GM21515 (cell line): ENCODE results near the gene AFF2.

ENCODE experiments used
- ATAC-seq: cut with Tn5 transposase; IDR thresholded peaks from one replicate; pipeline ENCODE4 v1.9.1; 2021; ENCODE audit not compliant: unreplicated experiment

The AFF2 gene

GRCh38 chrX:148580016-148580415 is 79.6 kb downstream of the AFF2 start:
- no peak for ATAC-seq

- ATAC-seq = no peak
Measured at GRCh38 chrX:148582353-148582752, 81.9 kb downstream of the AFF2 start.

DNA sequence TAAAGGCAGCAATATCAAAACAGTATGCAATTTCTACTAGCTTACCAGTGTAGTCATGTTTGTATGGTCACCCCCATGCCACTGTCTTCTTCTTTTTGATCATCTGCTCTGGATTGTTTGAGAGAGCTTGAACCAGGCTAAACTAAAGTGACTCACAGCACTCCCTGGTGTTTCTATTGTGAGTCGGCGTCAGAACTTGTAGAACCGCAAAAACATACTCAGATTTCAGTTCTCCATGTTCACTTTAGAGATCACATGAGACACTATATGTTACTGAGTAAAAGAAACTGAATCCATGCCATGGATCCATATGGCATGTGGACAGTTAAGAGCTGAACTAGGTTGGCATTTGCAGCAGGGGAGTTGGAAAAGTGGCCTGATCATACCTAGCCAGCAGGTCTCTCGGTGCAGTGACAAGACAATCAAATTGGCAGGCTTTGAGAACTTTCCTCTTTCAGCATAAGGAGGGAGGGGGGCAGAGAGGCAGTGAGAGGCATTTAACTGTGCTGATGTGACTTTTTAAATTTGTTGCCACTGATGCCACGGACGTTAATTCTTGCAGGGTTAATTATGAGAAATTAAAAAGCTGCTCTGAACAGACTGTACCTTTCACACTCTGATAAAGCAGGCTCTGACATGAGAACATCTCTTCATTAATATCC is 88.4 kb downstream of the AFF2 start:
- ATAC-seq = no peak

DNA sequence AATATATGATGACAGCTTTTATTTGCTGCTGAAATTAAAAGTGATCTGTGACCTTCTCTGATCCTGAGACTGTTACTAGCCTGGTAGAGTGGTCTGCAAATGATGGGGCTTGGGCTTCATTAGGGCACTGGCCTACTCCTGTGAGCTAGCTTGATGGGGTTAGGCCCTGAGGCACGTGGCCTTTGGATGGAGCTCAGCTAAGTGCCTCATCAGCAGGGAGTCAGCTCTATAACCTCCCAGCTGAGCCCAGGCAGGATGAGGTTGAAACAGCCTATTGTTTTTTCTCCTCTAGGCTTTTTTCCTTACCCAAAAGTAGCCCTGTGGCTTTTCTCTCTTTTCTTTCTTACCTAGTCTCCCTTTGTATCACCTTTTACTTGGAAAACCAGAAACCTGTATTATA is 92.2 kb downstream of the AFF2 start:
- ATAC-seq = no peak

GRCh38 chrX:148593146-148593545 is 92.7 kb downstream of the AFF2 start:
- no peak for ATAC-seq

DNA sequence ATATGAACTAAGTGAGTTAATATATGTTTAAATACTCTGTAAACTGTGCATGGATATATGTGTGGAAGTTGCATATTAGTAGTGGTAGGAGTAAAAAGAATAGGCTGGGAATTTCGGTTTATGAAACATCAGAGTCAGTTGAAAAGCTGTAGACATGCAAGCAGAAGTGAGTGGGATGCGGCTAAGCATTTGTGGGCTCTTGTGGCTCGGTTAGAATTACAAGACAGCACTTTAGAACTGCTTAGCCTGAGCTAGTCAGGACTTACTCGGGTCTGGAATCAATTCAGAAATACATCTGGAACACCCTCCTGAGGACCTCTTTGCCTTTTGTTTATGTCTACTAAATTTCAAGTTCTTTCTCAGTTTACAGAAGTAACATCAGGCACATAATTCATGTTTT is 93.6 kb downstream of the AFF2 start:
- ATAC-seq = no peak

DNA sequence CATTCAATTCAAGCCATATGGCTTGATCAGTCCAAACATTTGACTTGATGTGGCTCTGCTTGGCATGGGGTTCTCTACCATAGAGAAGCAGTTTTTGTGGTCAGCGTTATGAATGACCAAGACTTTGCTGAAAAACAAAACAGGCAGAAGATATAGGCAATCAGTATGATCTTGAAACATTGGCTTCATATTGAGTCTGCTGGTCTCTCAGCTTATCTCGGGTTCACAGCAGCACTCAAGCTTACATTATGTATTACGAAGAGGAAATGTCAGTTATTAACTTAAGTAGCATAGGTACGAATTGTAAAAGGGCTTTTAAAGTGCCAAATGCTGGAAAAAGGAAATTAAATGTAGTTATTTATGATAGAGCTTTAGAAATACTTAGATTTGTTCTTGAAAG is 99.0 kb downstream of the AFF2 start:
- no peak for ATAC-seq

DNA sequence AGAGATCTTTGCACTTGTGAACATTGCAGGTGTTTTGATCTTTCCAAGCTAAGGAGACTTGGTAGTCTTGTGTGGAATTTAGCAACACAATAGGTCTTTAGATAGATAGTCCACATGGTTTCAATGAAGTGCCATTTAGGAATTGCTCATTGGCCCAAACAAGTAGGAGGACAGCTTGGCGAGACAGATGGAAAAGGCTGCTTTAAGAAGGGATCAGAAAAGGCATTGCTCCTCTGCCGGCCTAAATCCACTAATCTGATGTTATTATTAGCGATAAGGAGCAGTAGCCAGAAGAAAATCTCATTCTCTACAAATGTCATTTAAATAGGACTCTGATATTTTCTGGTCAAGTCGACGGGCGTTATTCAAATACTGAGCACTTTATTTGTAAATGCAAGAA is 99.7 kb downstream of the AFF2 start:
- ATAC-seq = no peak

DNA sequence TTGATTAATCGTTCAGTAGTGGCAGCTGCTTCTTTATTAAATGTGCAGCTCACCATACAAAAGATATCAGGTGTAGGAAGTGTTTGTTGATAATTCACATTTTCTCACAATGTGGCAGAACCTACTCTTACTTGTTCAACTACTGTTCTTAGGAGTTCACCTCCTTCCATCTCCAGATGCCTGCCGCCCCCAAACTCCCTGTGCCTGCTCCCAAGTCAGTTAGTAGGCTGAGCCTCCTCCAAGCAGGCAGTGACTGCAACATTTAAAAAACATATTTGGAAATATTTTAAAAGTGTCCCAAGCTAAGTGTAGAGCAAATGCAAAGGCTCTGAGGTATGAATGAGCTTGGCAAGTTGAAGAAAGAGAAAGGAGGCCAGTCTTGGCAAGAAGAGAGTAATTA is 100.2 kb downstream of the AFF2 start:
- ATAC-seq = no peak

DNA sequence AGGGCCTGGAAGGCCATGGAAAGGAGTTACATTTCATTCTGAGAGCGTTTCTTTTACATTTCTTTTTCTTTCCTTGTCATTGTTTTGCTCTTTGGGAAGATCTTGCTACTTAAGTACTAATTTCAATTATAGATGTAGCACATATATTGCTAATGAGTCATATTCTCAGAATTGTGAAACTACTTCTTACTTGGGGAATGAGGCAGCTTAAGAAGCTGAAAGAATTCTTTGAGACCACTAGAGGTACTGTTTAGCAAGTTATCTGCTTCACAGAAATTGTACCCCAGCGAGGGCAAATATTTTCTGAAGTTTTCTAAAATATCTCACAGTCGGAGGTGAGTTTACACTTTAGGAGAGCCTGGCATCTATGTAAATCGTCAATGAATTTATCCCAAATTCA is 100.6 kb downstream of the AFF2 start:
- no peak for ATAC-seq

GRCh38 chrX:148609515-148610327 is 109.3 kb downstream of the AFF2 start:
- peak; percentile 77 for ATAC-seq

GRCh38 chrX:148610328-148610698 is 109.9 kb downstream of the AFF2 start:
- ATAC-seq = peak; percentile 77

GRCh38 chrX:148611993-148612392 is 111.6 kb downstream of the AFF2 start:
- no peak for ATAC-seq

DNA sequence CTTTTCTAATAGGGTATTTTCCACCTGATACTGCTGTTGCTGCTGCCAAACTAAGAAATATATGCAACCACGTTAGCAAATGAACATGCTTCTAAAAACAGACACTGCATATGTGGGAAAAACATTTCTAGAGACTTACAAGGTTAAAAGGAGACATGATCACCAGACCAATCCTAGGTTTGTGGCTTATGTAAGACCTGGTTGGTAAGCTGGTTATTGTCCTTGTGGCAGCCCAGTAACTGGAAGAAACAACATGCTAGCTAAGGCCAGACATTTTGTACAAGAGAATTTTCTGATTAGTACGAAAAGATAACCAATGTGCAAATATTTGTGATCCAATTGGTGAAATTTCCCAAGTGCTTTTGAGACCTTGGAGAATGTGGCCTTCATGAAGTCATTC is 112.0 kb downstream of the AFF2 start:
- no peak for ATAC-seq

GRCh38 chrX:148613636-148614035 is 113.2 kb downstream of the AFF2 start:
- no peak for ATAC-seq

DNA sequence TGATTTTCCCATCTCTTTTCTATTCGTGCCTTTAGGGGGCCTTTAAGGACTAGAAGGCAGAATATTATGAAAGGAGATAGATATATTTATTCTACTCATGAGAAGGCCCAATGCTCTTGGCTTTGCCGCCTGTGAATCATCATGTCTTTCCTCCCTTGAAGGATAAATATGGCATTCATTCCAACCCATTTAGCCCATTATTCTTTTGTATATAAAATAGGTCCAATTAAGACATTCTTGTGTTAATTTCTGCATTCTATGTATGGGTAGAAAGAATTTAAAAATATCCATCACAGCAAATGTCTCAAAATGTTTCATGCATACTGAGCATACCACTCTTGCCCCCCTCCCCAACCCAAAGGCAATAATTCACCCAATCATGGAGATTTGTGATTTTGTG is 115.1 kb downstream of the AFF2 start:
- ATAC-seq = no peak

GRCh38 chrX:148618470-148619445 is 118.3 kb downstream of the AFF2 start:
- ATAC-seq = no peak

GRCh38 chrX:148620023-148620422 is 119.6 kb downstream of the AFF2 start:
- no peak for ATAC-seq

- no peak for ATAC-seq
Measured at GRCh38 chrX:148624951-148625474, 124.6 kb downstream of the AFF2 start.

DNA sequence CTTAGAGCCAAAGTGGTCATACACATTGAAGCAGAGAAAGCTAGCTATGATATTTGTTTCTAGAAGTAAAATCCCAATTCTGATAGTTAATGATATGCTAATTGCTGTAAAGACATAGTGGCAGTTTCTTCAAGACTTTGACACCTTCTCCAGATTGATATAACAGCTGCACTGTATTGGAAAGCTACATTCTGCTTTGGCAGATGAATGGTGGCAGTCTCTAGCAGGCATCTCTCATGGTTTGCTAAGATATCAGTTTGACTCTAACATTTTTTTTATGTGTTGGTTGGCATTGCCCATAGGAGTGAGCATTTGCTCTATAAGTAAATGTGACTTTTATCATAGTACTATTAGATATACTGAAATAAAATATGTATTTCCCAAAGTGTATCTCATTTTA is 128.2 kb downstream of the AFF2 start:
- ATAC-seq = no peak

DNA sequence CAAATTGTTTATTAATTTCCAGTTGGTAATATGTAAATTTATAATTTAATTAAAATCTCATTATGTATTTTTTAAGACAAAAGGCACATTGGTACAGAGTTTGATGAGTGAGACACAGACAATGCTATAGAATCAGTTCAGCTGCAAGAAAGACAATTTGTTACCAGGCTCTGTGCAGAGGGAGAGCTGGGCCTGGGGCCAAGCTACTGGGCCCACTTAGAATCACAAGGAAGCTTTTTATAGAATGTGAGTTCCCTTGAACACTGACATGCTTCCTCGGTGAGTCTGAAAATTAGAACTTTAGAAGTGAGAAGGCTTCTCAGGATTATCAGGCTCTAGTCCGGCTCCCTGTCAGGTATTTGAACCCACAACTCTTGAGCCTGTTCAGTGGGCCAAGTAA is 129.0 kb downstream of the AFF2 start:
- ATAC-seq = no peak
